ENCODE results near the gene TMEM270. TPM values are rescaled to one million over a fixed set of nuclear protein-coding genes. Genes with fewer than 3 reads are reported as not detected.

TMEM270 gene
- total and polyA plus RNA-seq, 10 of the 15 experiments (the other 5 are each of a cell fraction or from before 2014, with no cell fraction given) = not detected

DNA sequence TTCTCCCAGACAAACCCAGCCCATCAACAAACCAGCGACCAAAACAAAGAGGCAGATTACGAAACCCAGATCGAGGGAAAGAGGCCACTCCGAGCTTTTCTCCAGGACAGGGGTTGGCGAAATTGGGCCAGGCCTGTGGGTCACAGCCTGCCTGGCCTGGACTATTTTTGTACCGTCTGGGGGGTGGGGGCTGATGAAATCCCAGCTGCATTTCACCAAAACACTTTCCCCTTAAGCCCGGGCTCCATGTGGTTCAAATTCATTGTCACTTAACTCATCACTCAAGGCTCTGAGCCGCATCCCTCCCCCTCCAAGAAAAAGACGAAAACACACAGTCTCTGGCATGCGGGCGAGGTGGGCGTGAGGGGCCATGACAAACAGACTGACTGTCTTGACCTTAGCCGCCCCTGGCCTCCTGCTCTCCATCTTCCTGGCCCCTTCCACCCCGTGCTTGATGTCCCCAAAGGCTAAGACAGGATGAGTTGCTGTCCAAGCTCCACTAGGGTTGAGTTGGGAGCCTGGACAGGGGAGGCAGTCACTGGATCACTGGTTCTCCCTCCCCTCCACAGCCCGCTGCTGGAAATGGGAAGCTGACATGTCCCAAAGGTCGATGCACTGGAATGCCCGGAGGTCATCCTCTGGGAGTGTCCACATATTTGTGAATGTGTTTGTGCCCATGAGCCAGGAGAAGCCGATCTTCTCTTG lies 19.2 kb downstream of the TMEM270 start (continued):
- TF ChIP-seq, protein P1, sequence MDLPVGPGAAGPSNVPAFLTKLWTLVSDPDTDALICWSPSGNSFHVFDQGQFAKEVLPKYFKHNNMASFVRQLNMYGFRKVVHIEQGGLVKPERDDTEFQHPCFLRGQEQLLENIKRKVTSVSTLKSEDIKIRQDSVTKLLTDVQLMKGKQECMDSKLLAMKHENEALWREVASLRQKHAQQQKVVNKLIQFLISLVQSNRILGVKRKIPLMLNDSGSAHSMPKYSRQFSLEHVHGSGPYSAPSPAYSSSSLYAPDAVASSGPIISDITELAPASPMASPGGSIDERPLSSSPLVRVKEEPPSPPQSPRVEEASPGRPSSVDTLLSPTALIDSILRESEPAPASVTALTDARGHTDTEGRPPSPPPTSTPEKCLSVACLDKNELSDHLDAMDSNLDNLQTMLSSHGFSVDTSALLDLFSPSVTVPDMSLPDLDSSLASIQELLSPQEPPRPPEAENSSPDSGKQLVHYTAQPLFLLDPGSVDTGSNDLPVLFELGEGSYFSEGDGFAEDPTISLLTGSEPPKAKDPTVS (IDR thresholded peaks at IDR 0.05; ENCODE audit: low read depth, low read length) = no peak
- TF ChIP-seq MTA2 (IDR thresholded peaks at IDR 0.05; ENCODE audit: low read depth) = no peak
- TF ChIP-seq HDAC6 (IDR thresholded peaks at IDR 0.05; ENCODE audit: unreplicated experiment) = no peak
- no peak for TF ChIP-seq ATF7 (IDR thresholded peaks at IDR 0.05; ENCODE audit: low read depth)
- no peak for TF ChIP-seq SUZ12 (IDR thresholded peaks at IDR 0.05; ENCODE audit: unreplicated experiment)

DNA sequence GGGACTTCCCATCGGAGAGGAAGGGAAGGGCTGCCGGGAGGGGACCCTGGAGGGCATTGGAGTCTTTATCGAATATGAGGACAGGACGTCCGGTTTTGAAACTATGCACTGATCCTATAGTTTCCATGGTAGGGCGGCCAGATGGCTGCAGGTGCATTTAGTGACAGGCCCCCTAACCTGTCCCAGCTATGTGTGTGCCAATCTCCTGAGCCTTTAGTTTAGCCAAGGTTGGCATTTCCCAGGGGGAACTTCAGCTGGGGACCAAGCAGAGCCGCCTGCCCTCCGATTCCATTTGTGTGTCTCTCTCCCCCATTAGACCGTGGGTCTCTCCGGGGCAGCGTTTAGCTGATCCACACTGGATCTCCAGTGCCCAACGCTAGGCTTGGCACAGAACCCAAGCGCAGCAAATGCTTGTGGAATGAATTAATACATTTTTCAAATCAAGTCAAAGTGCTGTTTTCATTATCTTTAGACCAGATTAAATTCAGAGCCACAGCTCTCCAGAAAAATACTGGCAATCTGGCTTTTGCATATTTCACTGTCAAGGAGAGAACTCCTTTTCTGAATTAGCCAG lies 19.9 kb downstream of the TMEM270 start:
- CTCF ChIA-PET = interaction anchor here (1.0 to 1.1 kb wide), 2 partner anchors 69 to 98 kb away, joined by 3 read pairs; no protein-coding TSS in a partner anchor
- no peak for FAIRE-seq
- Histone ChIP-seq H4K20me1 (ENCODE audit: control insufficient read depth, insufficient read depth) (no peaks in the 10 kb centered on the region), H3K36me3 (ENCODE audit: control insufficient read depth in 2 of 2, insufficient read depth in 2 of 2, low read length in 1 of 2) (no peaks in the 10 kb centered on the region), H3K4me1 (ENCODE audit: control insufficient read depth, insufficient read depth, low read length) (no peaks in the 10 kb centered on the region), H2AFZ (ENCODE audit: control insufficient read depth, low read depth, low read length) (no peak overlapping the region), H3K4me2 (ENCODE audit: control insufficient read depth, insufficient read depth) (no peak overlapping the region), H3K9me3 (replicated peaks; ENCODE audit: control insufficient read depth, insufficient read depth, low read length) (no peaks in the 10 kb centered on the region), H3K4me3 (no peak overlapping the region), H3K79me2 (ENCODE audit: control insufficient read depth, insufficient read depth, low read length) (no peaks in the 10 kb centered on the region), H3K27me3 (replicated peaks in 1 of 2; ENCODE audit: control insufficient read depth in 2 of 2, insufficient read depth in 2 of 2, low read length in 1 of 2) (no peaks in the 10 kb centered on the region; a peak in 2 of 4 replicates), H3K9ac (ENCODE audit: control insufficient read depth, insufficient read depth, low read length) (no peak overlapping the region), H3K27ac (ENCODE audit: control insufficient read depth, insufficient read depth) (no peak overlapping the region)
- SMC1A ChIA-PET (ENCODE audit: uncharacterized antibody, unreplicated experiment) = no interaction called here
- RAD21 ChIA-PET (ENCODE audit: unreplicated experiment) = interaction anchor here (0.6 kb wide), 1 partner anchor 142 kb away, joined by 3 read pairs; the partner anchor contains the start of gene ABHD11
- POLR2A ChIA-PET = no interaction called here
- intact Hi-C loops (cut with micrococcal nuclease; ENCODE audit: unreplicated experiment) (no loop called here), in situ Hi-C loops (cut with MboI) (no loop called here)
- DNase-seq (ENCODE audit: low read depth, low spot score) = no peak
- WGBS (ENCODE audit: insufficient coverage, insufficient replicate concordance, low lambda C conversion rate, missing lambda C conversion rate) = 38% methylated on average over 13 of the region's 13 CpGs
- BruUV-seq (replicated peaks) = no TSS peak
- ATAC-seq = no peak
- no peak for TF ChIP-seq POLR2AphosphoS2 (IDR thresholded peaks at IDR 0.05; ENCODE audit: low read depth, low read length)
- TF ChIP-seq GABPA (IDR thresholded peaks at IDR 0.05; ENCODE audit: low read depth) = no peak
- no peak for TF ChIP-seq EP300 (IDR thresholded peaks at IDR 0.05; ENCODE audit: borderline replicate concordance in 1 of 2, control insufficient read depth in 1 of 2, low read depth in 2 of 2, low read length in 2 of 2)
- TF ChIP-seq HDAC2 (IDR thresholded peaks at IDR 0.05) = no peak
- no peak for TF ChIP-seq ZNF207 (IDR thresholded peaks at IDR 0.05; ENCODE audit: borderline replicate concordance)
- TF ChIP-seq, protein P2, sequence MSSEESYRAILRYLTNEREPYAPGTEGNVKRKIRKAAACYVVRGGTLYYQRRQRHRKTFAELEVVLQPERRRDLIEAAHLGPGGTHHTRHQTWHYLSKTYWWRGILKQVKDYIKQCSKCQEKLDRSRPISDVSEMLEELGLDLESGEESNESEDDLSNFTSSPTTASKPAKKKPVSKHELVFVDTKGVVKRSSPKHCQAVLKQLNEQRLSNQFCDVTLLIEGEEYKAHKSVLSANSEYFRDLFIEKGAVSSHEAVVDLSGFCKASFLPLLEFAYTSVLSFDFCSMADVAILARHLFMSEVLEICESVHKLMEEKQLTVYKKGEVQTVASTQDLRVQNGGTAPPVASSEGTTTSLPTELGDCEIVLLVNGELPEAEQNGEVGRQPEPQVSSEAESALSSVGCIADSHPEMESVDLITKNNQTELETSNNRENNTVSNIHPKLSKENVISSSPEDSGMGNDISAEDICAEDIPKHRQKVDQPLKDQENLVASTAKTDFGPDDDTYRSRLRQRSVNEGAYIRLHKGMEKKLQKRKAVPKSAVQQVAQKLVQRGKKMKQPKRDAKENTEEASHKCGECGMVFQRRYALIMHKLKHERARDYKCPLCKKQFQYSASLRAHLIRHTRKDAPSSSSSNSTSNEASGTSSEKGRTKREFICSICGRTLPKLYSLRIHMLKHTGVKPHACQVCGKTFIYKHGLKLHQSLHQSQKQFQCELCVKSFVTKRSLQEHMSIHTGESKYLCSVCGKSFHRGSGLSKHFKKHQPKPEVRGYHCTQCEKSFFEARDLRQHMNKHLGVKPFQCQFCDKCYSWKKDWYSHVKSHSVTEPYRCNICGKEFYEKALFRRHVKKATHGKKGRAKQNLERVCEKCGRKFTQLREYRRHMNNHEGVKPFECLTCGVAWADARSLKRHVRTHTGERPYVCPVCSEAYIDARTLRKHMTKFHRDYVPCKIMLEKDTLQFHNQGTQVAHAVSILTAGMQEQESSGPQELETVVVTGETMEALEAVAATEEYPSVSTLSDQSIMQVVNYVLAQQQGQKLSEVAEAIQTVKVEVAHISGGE (CRISPR knock-in tag; IDR thresholded peaks at IDR 0.05) = no peak
- TF ChIP-seq, protein P3, sequence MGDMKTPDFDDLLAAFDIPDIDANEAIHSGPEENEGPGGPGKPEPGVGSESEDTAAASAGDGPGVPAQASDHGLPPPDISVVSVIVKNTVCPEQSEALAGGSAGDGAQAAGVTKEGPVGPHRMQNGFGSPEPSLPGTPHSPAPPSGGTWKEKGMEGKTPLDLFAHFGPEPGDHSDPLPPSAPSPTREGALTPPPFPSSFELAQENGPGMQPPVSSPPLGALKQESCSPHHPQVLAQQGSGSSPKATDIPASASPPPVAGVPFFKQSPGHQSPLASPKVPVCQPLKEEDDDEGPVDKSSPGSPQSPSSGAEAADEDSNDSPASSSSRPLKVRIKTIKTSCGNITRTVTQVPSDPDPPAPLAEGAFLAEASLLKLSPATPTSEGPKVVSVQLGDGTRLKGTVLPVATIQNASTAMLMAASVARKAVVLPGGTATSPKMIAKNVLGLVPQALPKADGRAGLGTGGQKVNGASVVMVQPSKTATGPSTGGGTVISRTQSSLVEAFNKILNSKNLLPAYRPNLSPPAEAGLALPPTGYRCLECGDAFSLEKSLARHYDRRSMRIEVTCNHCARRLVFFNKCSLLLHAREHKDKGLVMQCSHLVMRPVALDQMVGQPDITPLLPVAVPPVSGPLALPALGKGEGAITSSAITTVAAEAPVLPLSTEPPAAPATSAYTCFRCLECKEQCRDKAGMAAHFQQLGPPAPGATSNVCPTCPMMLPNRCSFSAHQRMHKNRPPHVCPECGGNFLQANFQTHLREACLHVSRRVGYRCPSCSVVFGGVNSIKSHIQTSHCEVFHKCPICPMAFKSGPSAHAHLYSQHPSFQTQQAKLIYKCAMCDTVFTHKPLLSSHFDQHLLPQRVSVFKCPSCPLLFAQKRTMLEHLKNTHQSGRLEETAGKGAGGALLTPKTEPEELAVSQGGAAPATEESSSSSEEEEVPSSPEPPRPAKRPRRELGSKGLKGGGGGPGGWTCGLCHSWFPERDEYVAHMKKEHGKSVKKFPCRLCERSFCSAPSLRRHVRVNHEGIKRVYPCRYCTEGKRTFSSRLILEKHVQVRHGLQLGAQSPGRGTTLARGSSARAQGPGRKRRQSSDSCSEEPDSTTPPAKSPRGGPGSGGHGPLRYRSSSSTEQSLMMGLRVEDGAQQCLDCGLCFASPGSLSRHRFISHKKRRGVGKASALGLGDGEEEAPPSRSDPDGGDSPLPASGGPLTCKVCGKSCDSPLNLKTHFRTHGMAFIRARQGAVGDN (IDR thresholded peaks at IDR 0.05) = no peak
- no peak for TF ChIP-seq ATF7 (IDR thresholded peaks at IDR 0.05; ENCODE audit: low read depth)
